Erythroblast (primary cell): ENCODE data around the gene HCRT.

Experiments
- GATA1 ChIP-seq: IDR thresholded peaks from 2 replicates; pipeline ENCODE4 v1.6.1; 2011; ENCODE audit warnings: low read depth, mild to moderate bottlenecking, control low read depth, low read length, moderate library complexity
- POLR2A ChIP-seq: IDR thresholded peaks from 2 replicates; pipeline ENCODE4 v1.6.1; 2011; ENCODE audit warnings: mild to moderate bottlenecking, low read length

DNA sequence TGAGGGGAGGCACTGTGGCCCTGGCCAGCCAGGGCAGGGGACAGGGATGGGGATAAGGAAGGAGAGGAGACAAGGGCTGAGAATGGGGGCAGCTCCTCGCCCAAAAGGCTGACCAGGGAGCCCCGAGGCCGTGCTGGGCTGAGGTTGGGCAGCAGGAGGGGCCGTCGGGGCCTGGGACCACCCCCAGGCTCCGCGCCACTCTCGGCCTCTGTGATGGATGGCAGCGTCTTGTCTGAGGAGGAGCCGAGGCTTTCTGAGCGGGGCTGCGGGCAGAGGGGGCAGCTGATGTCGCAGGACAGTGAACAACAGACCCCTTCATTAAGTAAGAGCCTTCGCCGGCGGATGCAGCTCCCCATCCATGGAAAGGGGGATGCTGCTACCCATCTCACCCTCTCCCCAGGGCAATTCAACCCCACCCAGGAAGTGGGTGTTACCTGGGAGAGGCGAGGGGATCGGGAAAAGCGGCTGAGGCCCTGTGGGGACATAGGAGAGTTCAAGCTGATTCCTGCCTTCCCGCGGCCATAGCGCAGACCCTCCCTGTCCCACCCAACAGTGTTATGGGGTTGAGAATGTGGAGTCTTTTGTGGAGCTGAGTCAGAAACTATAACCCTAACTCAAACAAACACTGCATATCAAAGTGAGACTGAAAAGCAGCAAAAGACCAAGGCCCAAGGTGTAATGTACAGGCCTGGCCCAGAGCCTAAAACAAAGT, 21.4 kb downstream of the HCRT start:
- no peak for TF ChIP-seq POLR2A
- TF ChIP-seq GATA1 = no peak
